H9 (cell line): Measurements from ENCODE around the gene TMEM59L. TPM values are rescaled to one million over a fixed set of nuclear protein-coding genes. Genes with fewer than 3 reads are reported as not detected.

ENCODE experiments used
- DNase-seq: peaks from one replicate; pipeline ENCODE4 v3.0.0-alpha.2; 2017
- H2AFZ ChIP-seq: one replicate; pipeline ENCODE4 v1.6.1; 2013; ENCODE audit warnings: mild to moderate bottlenecking, low read length, control low read depth, moderate library complexity
- H2AK5ac ChIP-seq: 2 replicates; pipeline ENCODE4 v1.6.1; 2013; ENCODE audit warnings: low read length, control low read depth, mixed read lengths; ENCODE audit not compliant: insufficient read length
- H2BK120ac ChIP-seq: one replicate; pipeline ENCODE4 v1.6.1; 2013; ENCODE audit warnings: low read depth, mild to moderate bottlenecking, low read length, control low read depth, inconsistent platforms; ENCODE audit not compliant: poor library complexity, severe bottlenecking
- H2BK12ac ChIP-seq: 2 replicates; pipeline ENCODE4 v1.6.1; 2013; ENCODE audit warnings: low read length, control low read depth, mixed read lengths, low read depth; ENCODE audit not compliant: insufficient read length
- H2BK15ac ChIP-seq: 2 replicates; pipeline ENCODE4 v1.6.1; 2013; ENCODE audit warnings: low read depth, low read length, control low read depth
- H2BK20ac ChIP-seq: one replicate; pipeline ENCODE4 v1.6.1; 2013; ENCODE audit warnings: low read depth, mild to moderate bottlenecking, low read length, control low read depth, inconsistent platforms; ENCODE audit not compliant: poor library complexity, severe bottlenecking
- H2BK5ac ChIP-seq: 2 replicates; pipeline ENCODE4 v1.6.1; 2013; ENCODE audit warnings: low read length, control low read depth, mixed read lengths; ENCODE audit not compliant: insufficient read length
- H3K14ac ChIP-seq: 2 replicates; pipeline ENCODE4 v1.6.1; 2013; ENCODE audit warnings: low read length, control low read depth; ENCODE audit not compliant: insufficient read depth
- H3K18ac ChIP-seq: 2 replicates; pipeline ENCODE4 v1.6.1; 2013; ENCODE audit warnings: low read depth, mild to moderate bottlenecking, mixed read lengths, low read length, control low read depth; ENCODE audit not compliant: insufficient read length
- H3K23ac ChIP-seq: 2 replicates; pipeline ENCODE4 v1.6.1; 2013; ENCODE audit warnings: low read length, control low read depth, mixed read lengths, low read depth; ENCODE audit not compliant: insufficient read length
- H3K23me2 ChIP-seq: 2 replicates; pipeline ENCODE4 v1.6.1; 2013; ENCODE audit warnings: low read depth, mild to moderate bottlenecking, mixed read lengths, low read length, control low read depth; ENCODE audit not compliant: insufficient read length, poor library complexity, severe bottlenecking
- H3K27ac ChIP-seq: 2 replicates; pipeline ENCODE4 v1.5.1; 2013; ENCODE audit warnings: low read length, control low read depth, mixed read lengths, low read depth; ENCODE audit not compliant: insufficient read length
- H3K27me3 ChIP-seq: 2 replicates; pipeline ENCODE4 v1.6.1; 2013; ENCODE audit warnings: low read length, control low read depth, inconsistent platforms; ENCODE audit not compliant: insufficient read depth
- H3K4ac ChIP-seq: 2 replicates; pipeline ENCODE4 v1.6.1; 2013; ENCODE audit warnings: low read depth, mild to moderate bottlenecking, control low read depth, inconsistent platforms, low read length, moderate library complexity
- H3K4me1 ChIP-seq: 2 replicates; pipeline ENCODE4 v1.6.1; 2013; ENCODE audit warnings: low read length, control low read depth, inconsistent platforms; ENCODE audit not compliant: insufficient read depth
- H3K4me2 ChIP-seq: 2 replicates; pipeline ENCODE4 v1.6.1; 2013; ENCODE audit warnings: low read length, control low read depth, mixed read lengths; ENCODE audit not compliant: insufficient read length, insufficient read depth
- H3K56ac ChIP-seq: 2 replicates; pipeline ENCODE4 v1.6.1; 2013; ENCODE audit warnings: low read depth, mild to moderate bottlenecking, mixed read lengths, low read length, control low read depth; ENCODE audit not compliant: insufficient read length
- H3K79me1 ChIP-seq: 2 replicates; pipeline ENCODE4 v1.6.1; 2013; ENCODE audit warnings: low read depth, mild to moderate bottlenecking, moderate library complexity, low read length, control low read depth, inconsistent platforms; ENCODE audit not compliant: insufficient read depth, poor library complexity, severe bottlenecking
- H3K79me2 ChIP-seq: 2 replicates; pipeline ENCODE4 v1.6.1; 2013; ENCODE audit warnings: low read length, control low read depth, inconsistent platforms; ENCODE audit not compliant: insufficient read depth
- H3K9ac ChIP-seq: 2 replicates; pipeline ENCODE4 v1.6.1; 2013; ENCODE audit warnings: low read length, control low read depth, mixed read lengths; ENCODE audit not compliant: insufficient read length; ENCODE audit errors: extremely low read depth
- H3K9me3 ChIP-seq: one replicate; pipeline ENCODE4 v1.6.1; 2013; ENCODE audit warnings: low read depth, low read length, inconsistent platforms; ENCODE audit not compliant: control insufficient read depth
- H3T11ph ChIP-seq: one replicate; pipeline ENCODE4 v1.6.1; 2013; ENCODE audit warnings: mild to moderate bottlenecking, low read length, control low read depth, inconsistent platforms
- H4K20me1 ChIP-seq: one replicate; pipeline ENCODE4 v1.6.1; 2013; ENCODE audit not compliant: control insufficient read depth, insufficient read length, insufficient read depth
- H4K5ac ChIP-seq: 2 replicates; pipeline ENCODE4 v1.6.1; 2013; ENCODE audit warnings: low read depth, mild to moderate bottlenecking, mixed read lengths, low read length, control low read depth; ENCODE audit not compliant: insufficient read length
- H4K8ac ChIP-seq: replicated peaks from 2 replicates; pipeline ENCODE4 v1.6.1; 2013; ENCODE audit warnings: low read length, control low read depth, mixed read lengths, low read depth; ENCODE audit not compliant: insufficient read length
- H4K91ac ChIP-seq: 2 replicates; pipeline ENCODE4 v1.6.1; 2013; ENCODE audit warnings: low read depth, mild to moderate bottlenecking, moderate library complexity, mixed read lengths, low read length, control low read depth; ENCODE audit not compliant: insufficient read length
- H3K27ac Mint-ChIP-seq, 3 experiments: 2 replicates in 2 of 3; 3 replicates in 1 of 3; pipeline ENCODE4 v1.8.0; 2020 to 2021; ENCODE audit warnings: mixed read lengths in 3 of 3, mild to moderate bottlenecking in 1 of 3, moderate library complexity in 1 of 3
- H3K27me3 Mint-ChIP-seq: 2 replicates; pipeline ENCODE4 v1.8.0; 2021; ENCODE audit warnings: low read depth, mild to moderate bottlenecking, moderate library complexity, mixed read lengths
- H3K36me3 Mint-ChIP-seq, 3 experiments: 2 replicates in 2 of 3; 3 replicates in 1 of 3; pipeline ENCODE4 v1.8.0; 2020 to 2021; ENCODE audit warnings: low read depth in 3 of 3, mixed read lengths in 3 of 3; ENCODE audit not compliant: insufficient read depth in 1 of 3
- H3K4me1 Mint-ChIP-seq, 2 experiments: 2 replicates each; pipeline ENCODE4 v1.8.0; 2020; ENCODE audit warnings: mixed read lengths in 2 of 2
- H3K4me3 Mint-ChIP-seq, 2 experiments: 2 replicates in 1 of 2; 3 replicates in 1 of 2; pipeline ENCODE4 v1.8.0; 2020 to 2021; ENCODE audit warnings: mild to moderate bottlenecking in 2 of 2, mixed read lengths in 2 of 2, moderate library complexity in 1 of 2
- H3K9me3 Mint-ChIP-seq, 2 experiments: 2 replicates in 1 of 2; 3 replicates in 1 of 2; pipeline ENCODE4 v1.8.0; 2020; ENCODE audit warnings: mild to moderate bottlenecking in 2 of 2, mixed read lengths in 2 of 2, moderate library complexity in 1 of 2
- CTCF ChIP-seq: fragments of 200-600 bp; sonication (generic); conservative IDR thresholded peaks from 3 replicates; pipeline ENCODE4 v1.8.0; 2021; ENCODE audit warnings: antibody characterized with exemption, mild to moderate bottlenecking
- WGBS: extraction: QIAGEN DNeasy Blood & Tissue Kit; methylation state at CpG from one replicate; pipeline ENCODE4 v1.1.7; 2013; ENCODE audit warnings: missing lambda C conversion rate, low lambda C conversion rate, mixed read lengths; ENCODE audit not compliant: insufficient read length; ENCODE audit errors: extremely low coverage; 5-methylcytosine and 5-hydroxymethylcytosine counted together
- total RNA-seq: library from RNA; stranded (reverse); gene quantifications from 2 replicates; pipeline ENCODE4 v1.2.1, GENCODE V29; 2021

TMEM59L gene
- total RNA-seq, 1 experiment from 2014 or later: 12.0 TPM

GRCh38 chr19:18654469-18654868 lies 41.8 kb downstream of the TMEM59L start:
- H2BK12ac ChIP-seq: no peak overlapping the region
- no peaks in the 10 kb centered on the region for H3K79me1 ChIP-seq
- H3K14ac ChIP-seq: no peak overlapping the region; the same call in 1 of the 2 replicates
- H2BK120ac ChIP-seq: no peak overlapping the region
- peaks cover 4% of the 10 kb centered on the region for H3K27me3 Mint-ChIP-seq
- no peaks in the 10 kb centered on the region for H4K20me1 ChIP-seq
- peaks cover 36 to 46% of the 10 kb centered on the region in 2 experiments for H3K4me1 Mint-ChIP-seq
- H3K9ac ChIP-seq: no peak overlapping the region
- DNase-seq: no peak
- H3K4me3 Mint-ChIP-seq: no peak overlapping the region
- TF ChIP-seq CTCF: no peak
- no peak overlapping the region for H4K8ac ChIP-seq
- no peak overlapping the region for H3K4ac ChIP-seq
- H2BK15ac ChIP-seq: no peak overlapping the region
- no peak overlapping the region for H2BK5ac ChIP-seq
- no peaks in the 10 kb centered on the region for H3K27me3 ChIP-seq
- WGBS: 100% methylated on average over 5 of the region's 7 CpGs
- H3K23me2 ChIP-seq: no peaks in the 10 kb centered on the region
- H3T11ph ChIP-seq: no peak overlapping the region
- H3K27ac Mint-ChIP-seq: no peak overlapping the region
- no peak overlapping the region for H3K23ac ChIP-seq
- H2AFZ ChIP-seq: no peak overlapping the region
- H3K9me3 ChIP-seq: no peaks in the 10 kb centered on the region
- H4K5ac ChIP-seq: no peak overlapping the region
- H3K27ac ChIP-seq: no peak overlapping the region
- no peak overlapping the region for H3K56ac ChIP-seq
- H3K36me3 Mint-ChIP-seq: peaks cover 0 to 2% (median 2%) of the 10 kb centered on the region in 3 experiments; a peak in 2 of 7 replicates
- H3K9me3 Mint-ChIP-seq: no peaks in the 10 kb centered on the region
- no peak overlapping the region for H2BK20ac ChIP-seq
- no peak overlapping the region for H2AK5ac ChIP-seq
- no peak overlapping the region for H3K4me2 ChIP-seq
- no peak overlapping the region for H4K91ac ChIP-seq
- H3K4me1 ChIP-seq: no peaks in the 10 kb centered on the region; the same call in 1 of the 2 replicates
- H3K18ac ChIP-seq: no peak overlapping the region
- no peaks in the 10 kb centered on the region for H3K79me2 ChIP-seq
